Upper lobe of right lung (tissue), 1 donor: ENCODE data around the gene MAP3K20. TPM values are rescaled to one million over a fixed set of nuclear protein-coding genes. Genes with fewer than 3 reads are reported as not detected.

Experiments
- ATAC-seq: fragments of 200-7000 bp; cut with Tn5 transposase; one replicate; pipeline ENCODE4 v1.9.1; 2020; ENCODE audit warnings: mild to moderate bottlenecking, moderate library complexity
- DNase-seq: peaks from one replicate; pipeline ENCODE4 v3.0.0-alpha.2; 2020
- H3K27ac ChIP-seq: fragments of 200-600 bp; one replicate; pipeline ENCODE4 v1.8.0; 2022
- H3K27me3 ChIP-seq: fragments of 200-600 bp; one replicate; pipeline ENCODE4 v1.8.0; 2022; ENCODE audit warnings: mild to moderate bottlenecking
- H3K36me3 ChIP-seq: fragments of 200-600 bp; one replicate; pipeline ENCODE4 v1.8.0; 2022
- H3K4me1 ChIP-seq: fragments of 200-600 bp; one replicate; pipeline ENCODE4 v1.8.0; 2022
- H3K4me3 ChIP-seq: fragments of 200-600 bp; one replicate; pipeline ENCODE4 v1.8.0; 2022; ENCODE audit warnings: mild to moderate bottlenecking
- H3K9me3 ChIP-seq: fragments of 200-600 bp; one replicate; pipeline ENCODE4 v1.8.0; 2022
- intact Hi-C: fragments of 100-400 bp; cut with DNase I; formaldehyde crosslinking; loops from one replicate; pipeline ENCODE4 v1.11.0; 2022
- total RNA-seq: library from RNA; stranded (reverse); fragmentation: NEBNext Ultra II Directional; extraction: Animal tissue kit (Norgen Biotek cat#: 25700); gene quantifications from one replicate; pipeline ENCODE4 v1.2.1, GENCODE V29; 2021
- TF ChIP-seq, protein P1 (sequence below): fragments of 200-600 bp; IDR thresholded peaks from one replicate; pipeline ENCODE4 v1.8.0; 2022; ENCODE audit warnings: antibody characterized with exemption
- donor health status: DM: no; HTN: yes; CAD: no; lungs with severe emphysema.

Gene MAP3K20
- total RNA-seq, 1 donor from 2014 or later, result 52.0 TPM

- Histone ChIP-seq H3K27ac (no peak overlapping the region), H3K27me3 (no peaks in the 10 kb centered on the region), H3K4me1 (no peaks in the 10 kb centered on the region), H3K4me3 (no peak overlapping the region), H3K36me3 (no peaks in the 10 kb centered on the region), H3K9me3 (no peaks in the 10 kb centered on the region)
- ATAC-seq, result no peak
- intact Hi-C loops, result no loop called here
- no peak for DNase-seq
- TF ChIP-seq, protein P1, sequence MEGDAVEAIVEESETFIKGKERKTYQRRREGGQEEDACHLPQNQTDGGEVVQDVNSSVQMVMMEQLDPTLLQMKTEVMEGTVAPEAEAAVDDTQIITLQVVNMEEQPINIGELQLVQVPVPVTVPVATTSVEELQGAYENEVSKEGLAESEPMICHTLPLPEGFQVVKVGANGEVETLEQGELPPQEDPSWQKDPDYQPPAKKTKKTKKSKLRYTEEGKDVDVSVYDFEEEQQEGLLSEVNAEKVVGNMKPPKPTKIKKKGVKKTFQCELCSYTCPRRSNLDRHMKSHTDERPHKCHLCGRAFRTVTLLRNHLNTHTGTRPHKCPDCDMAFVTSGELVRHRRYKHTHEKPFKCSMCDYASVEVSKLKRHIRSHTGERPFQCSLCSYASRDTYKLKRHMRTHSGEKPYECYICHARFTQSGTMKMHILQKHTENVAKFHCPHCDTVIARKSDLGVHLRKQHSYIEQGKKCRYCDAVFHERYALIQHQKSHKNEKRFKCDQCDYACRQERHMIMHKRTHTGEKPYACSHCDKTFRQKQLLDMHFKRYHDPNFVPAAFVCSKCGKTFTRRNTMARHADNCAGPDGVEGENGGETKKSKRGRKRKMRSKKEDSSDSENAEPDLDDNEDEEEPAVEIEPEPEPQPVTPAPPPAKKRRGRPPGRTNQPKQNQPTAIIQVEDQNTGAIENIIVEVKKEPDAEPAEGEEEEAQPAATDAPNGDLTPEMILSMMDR, result no peak
Observed at GRCh38 chr2:173311844-173312606, 236.4 kb downstream of the MAP3K20 start.
